Activated CD4-positive, alpha-beta memory T cell treated with anti-CD3 and anti-CD28 coated beads for 36 hours (primary cell): ENCODE measurements around the gene MBD6. TPM values are rescaled to one million over a fixed set of nuclear protein-coding genes. Genes with fewer than 3 reads are reported as not detected.

Source experiments
- CTCF ChIA-PET: fragments of 350-600 bp; sonication (Branson Sonifier 250); formaldehyde crosslinking; loops from one replicate; lab custom pipeline; 2021; ENCODE audit warnings: antibody characterized with exemption, inconsistent platforms; lab: Charles Lee
- POLR2A ChIA-PET: fragments of 350-600 bp; sonication (Branson Sonifier 250); formaldehyde crosslinking; loops from one replicate; lab custom pipeline; 2021; ENCODE audit warnings: antibody characterized with exemption; lab: Charles Lee
- DNase-seq: peaks from one replicate; pipeline ENCODE4 v3.0.0-alpha.2; 2020
- H3K27ac Mint-ChIP-seq: one replicate; pipeline ENCODE4 v1.8.0; 2021; ENCODE audit warnings: mixed read lengths
- H3K27me3 Mint-ChIP-seq: one replicate; pipeline ENCODE4 v1.8.0; 2021; ENCODE audit warnings: mixed read lengths
- H3K36me3 Mint-ChIP-seq: one replicate; pipeline ENCODE4 v1.8.0; 2021; ENCODE audit warnings: mixed read lengths
- H3K4me1 Mint-ChIP-seq: one replicate; pipeline ENCODE4 v1.8.0; 2021; ENCODE audit warnings: low read depth, mixed read lengths
- H3K4me3 Mint-ChIP-seq: one replicate; pipeline ENCODE4 v1.8.0; 2021; ENCODE audit warnings: mild to moderate bottlenecking, mixed read lengths
- H3K9me3 Mint-ChIP-seq: one replicate; pipeline ENCODE4 v1.8.0; 2021; ENCODE audit warnings: mixed read lengths
- intact Hi-C: fragments of 100-400 bp; cut with micrococcal nuclease; formaldehyde crosslinking; loops from one replicate; pipeline ENCODE4 v1.15.1; 2023
- total RNA-seq, 2 experiments: library from RNA; stranded (reverse); gene quantifications; one replicate each; pipeline ENCODE4 v1.2.3, GENCODE V29; 2021

The MBD6 gene
- total RNA-seq, 2 experiments from 2014 or later: 43.5 to 48.2 TPM

GRCh38 chr12:57477710-57478681 is 44.6 kb upstream of the MBD6 start:
- peak; percentile 73 for DNase-seq
- ChIA-PET CTCF (interaction anchor here (0.7 to 2.2 kb wide), 11 partner anchors 8 to 248 kb away, joined by 3 to 28 read pairs (median 6); partner anchors contain the start of genes GLI1, MARS1 and SHMT2), POLR2A (interaction anchor here (0.7 to 2.6 kb wide), 7 partner anchors 8 to 48 kb away, joined by 3 to 14 read pairs (median 4); partner anchors contain the start of genes DDIT3, GLI1 and MARS1)
- Mint-ChIP-seq H3K4me1 (peaks cover 60% of the 10 kb centered on the region), H3K9me3 (no peaks in the 10 kb centered on the region), H3K36me3 (peaks cover 49% of the 10 kb centered on the region), H3K27ac (peak overlapping the region; percentile 99), H3K27me3 (no peaks in the 10 kb centered on the region), H3K4me3 (peak overlapping the region; percentile 87)
- intact Hi-C loops: loop anchor here (2.0 to 10.0 kb wide), 5 partner anchors 15 to 793 kb away; partner anchors contain the start of genes DCTN2, OS9, PTGES3 and TSPAN31

DNA sequence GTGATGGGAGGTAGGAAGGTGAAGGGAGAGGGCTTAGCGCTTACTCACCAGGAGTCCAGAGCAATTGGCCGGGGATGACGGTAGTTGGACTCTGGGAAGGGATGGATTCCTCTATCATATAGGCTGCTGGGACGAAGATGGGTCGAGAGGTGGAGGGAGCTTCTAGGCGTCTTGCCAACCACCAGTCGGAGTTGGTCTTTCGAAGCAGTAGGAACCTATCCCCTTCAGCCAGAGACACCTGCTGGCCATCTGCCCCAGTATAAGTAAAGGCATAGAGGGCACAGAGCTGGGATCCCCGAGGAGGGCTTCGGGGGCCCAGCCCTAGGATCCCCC is 43.6 kb upstream of the MBD6 start:
- Mint-ChIP-seq H3K4me1 (peaks cover 59% of the 10 kb centered on the region), H3K4me3 (peak overlapping the region; percentile 87), H3K36me3 (peaks cover 45% of the 10 kb centered on the region), H3K27ac (peak overlapping the region; percentile 99), H3K27me3 (no peaks in the 10 kb centered on the region), H3K9me3 (no peaks in the 10 kb centered on the region)
- intact Hi-C loops: loop anchor here (1.0 to 10.0 kb wide), 7 partner anchors 8 to 794 kb away; partner anchors contain the start of genes DCTN2, DDIT3, OS9 and PTGES3
- ChIA-PET CTCF (interaction anchor here (0.9 to 1.5 kb wide), 3 partner anchors 16 to 20 kb away, joined by 4 to 6 read pairs (median 5); no protein-coding TSS in a partner anchor), POLR2A (interaction anchor here (0.7 to 2.6 kb wide), 5 partner anchors 10 to 367 kb away, joined by 3 to 14 read pairs (median 3); partner anchors contain the start of gene MARS1)
- peak; percentile 24 for DNase-seq

DNA sequence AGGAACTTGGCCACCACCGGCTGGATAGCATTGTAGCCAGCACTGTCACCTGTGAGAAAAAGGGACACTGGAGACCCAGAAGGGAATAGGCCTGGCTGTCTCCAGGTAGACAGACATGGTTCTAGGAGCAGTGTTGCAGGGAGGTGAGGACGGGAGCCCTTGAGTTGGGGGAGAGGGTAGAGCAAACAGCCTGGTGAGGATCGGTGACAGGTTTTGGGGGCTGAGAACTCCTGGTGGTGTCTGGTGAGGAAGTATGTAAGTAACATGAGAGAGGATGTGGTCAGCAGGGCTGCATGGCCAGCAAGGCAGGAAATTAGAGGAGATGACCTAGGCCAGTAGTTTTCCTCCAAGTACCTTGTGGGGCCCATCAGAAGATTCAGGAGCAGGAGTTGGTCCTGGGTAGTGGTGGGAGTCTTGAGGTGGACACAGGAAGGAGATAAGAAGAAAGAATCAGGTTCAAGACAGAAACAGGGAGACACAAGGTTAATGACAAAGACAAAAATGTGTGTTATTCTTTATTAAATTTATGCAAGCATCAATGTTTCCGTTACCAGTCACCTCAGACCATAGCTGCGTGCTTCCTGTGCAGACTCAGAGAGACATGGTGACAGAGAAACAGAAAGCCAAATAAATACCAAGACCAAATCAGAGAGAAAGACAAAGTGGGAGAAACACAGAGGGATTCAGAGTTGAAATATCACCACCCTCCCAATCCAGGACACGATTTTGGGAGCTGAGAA is 43.1 kb upstream of the MBD6 start, which contains the start of gene ARHGAP9:
TSS of gene ARHGAP9 (minus strand) at position 491 of the 740 bp plus-strand sequence. CDS start at position 31, 460 bp downstream.
- ChIA-PET CTCF (interaction anchor here (1.1 to 1.9 kb wide), 4 partner anchors 11 to 236 kb away, joined by 4 to 12 read pairs (median 5); partner anchors contain the start of gene GLI1), POLR2A (interaction anchor here (0.6 to 2.6 kb wide), 10 partner anchors 9 to 368 kb away, joined by 3 to 14 read pairs (median 3); partner anchors contain the start of genes MARS1 and SHMT2)
- peak; percentile 76 for DNase-seq

GRCh38 chr12:57481671-57482070 is 41.0 kb upstream of the MBD6 start:
- H3K27me3 Mint-ChIP-seq: no peaks in the 10 kb centered on the region
- ChIA-PET CTCF (no interaction called here), POLR2A (interaction anchor here (0.6 kb wide), 1 partner anchor 39 kb away, joined by 3 read pairs; no protein-coding TSS in a partner anchor)
- DNase-seq: no peak
- intact Hi-C loops: no loop called here
- peaks cover 44% of the 10 kb centered on the region for H3K4me1 Mint-ChIP-seq
- no peak overlapping the region for H3K4me3 Mint-ChIP-seq
- H3K9me3 Mint-ChIP-seq: no peaks in the 10 kb centered on the region
- H3K36me3 Mint-ChIP-seq: peaks cover 25% of the 10 kb centered on the region
- peak overlapping the region; percentile 99 for H3K27ac Mint-ChIP-seq

More for the DNA sequence above, 43.1 kb upstream of the MBD6 start, which contains the start of gene ARHGAP9:
- Mint-ChIP-seq H3K4me3 (peak within 1 kb of the TSS; percentile 87), H3K27ac (peak within 1 kb of the TSS; percentile 99), H3K9me3 (no peaks in the 10 kb centered on the region), H3K4me1 (peaks cover 53% of the 10 kb centered on the region), H3K36me3 (peaks cover 40% of the 10 kb centered on the region), H3K27me3 (no peaks in the 10 kb centered on the region)
- intact Hi-C loops: loop anchor here (1.0 to 10.0 kb wide), 7 partner anchors 8 to 795 kb away; partner anchors contain the start of genes DCTN2, DDIT3, OS9 and PTGES3

- H3K4me1 Mint-ChIP-seq: peaks cover 48% of the 10 kb centered on the region
- no peak overlapping the region for H3K4me3 Mint-ChIP-seq
- H3K27me3 Mint-ChIP-seq: no peaks in the 10 kb centered on the region
- DNase-seq: no peak
- no peaks in the 10 kb centered on the region for H3K9me3 Mint-ChIP-seq
- CTCF ChIA-PET: no interaction called here
- POLR2A ChIA-PET: no interaction called here
- peak overlapping the region; percentile 16 for H3K27ac Mint-ChIP-seq
- H3K36me3 Mint-ChIP-seq: peaks cover 19% of the 10 kb centered on the region
- intact Hi-C loops: no loop called here
These were observed 39.2 kb upstream of the MBD6 start for GRCh38 chr12:57483466-57483865.

GRCh38 chr12:57485695-57486094 is 36.9 kb upstream of the MBD6 start:
- H3K27me3 Mint-ChIP-seq: no peaks in the 10 kb centered on the region
- H3K27ac Mint-ChIP-seq: no peak overlapping the region
- H3K4me1 Mint-ChIP-seq: peaks cover 42% of the 10 kb centered on the region
- H3K9me3 Mint-ChIP-seq: no peaks in the 10 kb centered on the region
- DNase-seq: no peak
- CTCF ChIA-PET: interaction anchor here (3.7 kb wide), 1 partner anchor 9 kb away, joined by 14 read pairs; no protein-coding TSS in a partner anchor
- intact Hi-C loops: loop anchor here (2.0 kb wide), 1 partner anchor 61 kb away; the partner anchor contains the start of gene DCTN2
- H3K36me3 Mint-ChIP-seq: peaks cover 33% of the 10 kb centered on the region
- POLR2A ChIA-PET: interaction anchor here (1.6 to 2.2 kb wide), 2 partner anchors 9 to 34 kb away, joined by 6 to 10 read pairs; partner anchors contain the start of gene DDIT3
- no peak overlapping the region for H3K4me3 Mint-ChIP-seq

GRCh38 chr12:57487055-57487596 is 35.5 kb upstream of the MBD6 start:
- no peaks in the 10 kb centered on the region for H3K27me3 Mint-ChIP-seq
- peaks cover 37% of the 10 kb centered on the region for H3K4me1 Mint-ChIP-seq
- peaks cover 40% of the 10 kb centered on the region for H3K36me3 Mint-ChIP-seq
- peak; percentile 16 for DNase-seq
- CTCF ChIA-PET: interaction anchor here (0.7 to 3.7 kb wide), 4 partner anchors 10 to 1122 kb away, joined by 3 to 14 read pairs (median 6); partner anchors contain the start of gene GLI1
- H3K27ac Mint-ChIP-seq: peak overlapping the region; percentile 94
- intact Hi-C loops: loop anchor here (1.0 to 2.0 kb wide), 3 partner anchors 8 to 60 kb away; partner anchors contain the start of genes ARHGAP9, DCTN2 and DDIT3
- peak overlapping the region; percentile 97 for H3K4me3 Mint-ChIP-seq
- POLR2A ChIA-PET: interaction anchor here (0.6 to 2.2 kb wide), 3 partner anchors 31 to 39 kb away, joined by 3 to 10 read pairs (median 3); partner anchors contain the start of gene DDIT3
- no peaks in the 10 kb centered on the region for H3K9me3 Mint-ChIP-seq

DNA sequence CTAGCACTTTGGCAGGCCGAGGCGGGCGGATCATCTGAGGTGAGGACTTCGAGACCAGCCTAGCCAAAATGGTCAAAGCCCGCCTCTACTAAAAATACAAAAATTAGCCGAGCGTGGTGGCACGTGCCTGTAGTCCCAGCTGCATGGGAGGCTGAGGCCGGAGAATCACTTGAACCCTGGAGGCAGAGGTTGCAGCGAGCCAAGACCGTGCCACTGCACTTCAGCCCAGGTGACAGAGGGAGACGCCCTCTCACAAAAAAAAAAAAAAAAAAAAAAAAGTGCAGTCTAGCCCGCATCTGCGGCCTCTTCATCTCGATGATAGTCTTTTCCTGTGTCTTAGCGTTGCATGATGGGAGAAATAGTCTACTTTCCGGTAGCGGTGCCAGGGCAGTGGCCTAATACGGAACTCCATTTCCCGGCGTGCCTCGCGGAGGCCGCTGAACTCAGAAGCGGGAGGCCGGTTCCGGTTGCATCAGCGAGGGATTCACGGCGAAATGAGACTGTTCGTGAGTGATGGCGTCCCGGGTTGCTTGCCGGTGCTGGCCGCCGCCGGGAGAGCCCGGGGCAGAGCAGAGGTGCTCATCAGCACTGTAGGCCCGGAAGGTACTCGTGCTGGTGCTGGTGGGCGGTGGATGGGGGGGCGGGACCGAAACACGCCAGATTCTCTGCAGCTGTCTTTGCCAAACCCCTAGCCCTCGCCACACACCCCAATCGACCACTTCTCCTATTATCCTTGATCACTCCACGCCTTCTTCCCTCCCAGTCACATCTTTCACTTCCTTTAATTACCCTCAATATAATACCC is 34.8 kb upstream of the MBD6 start, which contains the start of gene MARS1:
TSS of gene MARS1 (plus strand) at position 472 of the 805 bp plus-strand sequence. CDS start at position 495, 23 bp downstream.
- Mint-ChIP-seq H3K36me3 (peaks cover 43% of the 10 kb centered on the region), H3K27ac (peak within 1 kb of the TSS; percentile 94), H3K4me1 (peaks cover 40% of the 10 kb centered on the region), H3K27me3 (no peaks in the 10 kb centered on the region), H3K4me3 (peak within 1 kb of the TSS; percentile 97), H3K9me3 (no peaks in the 10 kb centered on the region)
- POLR2A ChIA-PET: interaction anchor here (0.7 to 3.7 kb wide), 4 partner anchors 8 to 32 kb away, joined by 3 to 14 read pairs (median 10); partner anchors contain the start of genes ARHGAP9 and DDIT3
- CTCF ChIA-PET: interaction anchor here (0.6 to 3.7 kb wide), 4 partner anchors 8 to 29 kb away, joined by 3 to 14 read pairs (median 9); partner anchors contain the start of gene GLI1
- intact Hi-C loops: loop anchor here (1.0 to 2.0 kb wide), 3 partner anchors 8 to 59 kb away; partner anchors contain the start of genes ARHGAP9, DCTN2 and DDIT3
- DNase-seq: peak; percentile 96

GRCh38 chr12:57488402-57489156 is 34.0 kb upstream of the MBD6 start:
- H3K36me3 Mint-ChIP-seq: peaks cover 43% of the 10 kb centered on the region

More at GRCh38 chr12:57488402-57489156, 34.0 kb upstream of the MBD6 start:
- Mint-ChIP-seq H3K4me3 (peak overlapping the region; percentile 97), H3K9me3 (no peaks in the 10 kb centered on the region), H3K27me3 (no peaks in the 10 kb centered on the region), H3K27ac (peak overlapping the region; percentile 94), H3K4me1 (peaks cover 36% of the 10 kb centered on the region)
- intact Hi-C loops: no loop called here
- DNase-seq: no peak
- CTCF ChIA-PET: interaction anchor here (3.2 kb wide), 1 partner anchor 30 kb away, joined by 12 read pairs; the partner anchor contains the start of gene GLI1
- POLR2A ChIA-PET: interaction anchor here (2.7 to 3.7 kb wide), 2 partner anchors 9 to 28 kb away, joined by 10 to 14 read pairs; partner anchors contain the start of gene ARHGAP9
